HCT116 (cell line): ENCODE data around the gene TAF1L. TPM values are rescaled to one million over a fixed set of nuclear protein-coding genes. Genes with fewer than 3 reads are reported as not detected.

Source experiments
- ATAC-seq: fragments of 200-7000 bp; cut with Tn5 transposase; 2 replicates; pipeline ENCODE4 v1.9.1; 2020; ENCODE audit warnings: mild to moderate bottlenecking, moderate library complexity
- BruUV-seq: library from RNA; stranded (reverse); fragments of 400-500 nt; replicated peaks from 2 replicates; lab custom pipeline; 2021; lab: Mats Ljungman, UMichigan
- CTCF ChIA-PET: fragments of 300-600 bp; sonication (Branson Sonifier 250); formaldehyde crosslinking; loops from one replicate; lab custom pipeline; 2021; ENCODE audit warnings: antibody characterized with exemption; lab: Charles Lee
- POLR2A ChIA-PET: fragments of 300-600, 350-600 bp; sonication (Branson Sonifier 250); formaldehyde crosslinking; loops from one replicate; lab custom pipeline; 2021; ENCODE audit warnings: antibody characterized with exemption; lab: Charles Lee
- RAD21 ChIA-PET, 2 experiments: fragments of 300-600 bp; sonication (Branson Sonifier 250); formaldehyde crosslinking; loops; one replicate each; lab custom pipeline; 2023; ENCODE audit warnings: low total read pairs in 2 of 2; ENCODE audit not compliant: uncharacterized antibody in 2 of 2, unreplicated experiment in 2 of 2, low non-redundant PET in 1 of 2; lab: Charles Lee
- DNase-seq: peaks from one replicate; pipeline ENCODE4 v3.0.0-alpha.2; 2010; ENCODE audit warnings: low read depth, low spot score
- H2AFZ ChIP-seq: fragments of 200-600 bp; shearing (Covaris generic), sonication (generic); 2 replicates; pipeline ENCODE4 v1.6.1; 2017; ENCODE audit warnings: low read depth, mixed run types, mixed read lengths, antibody characterized with exemption, low read length; ENCODE audit not compliant: poor library complexity, severe bottlenecking
- H3K27ac ChIP-seq: 2 replicates; pipeline ENCODE4 v1.5.1; 2012; ENCODE audit warnings: low read depth, low read length
- H3K27me3 ChIP-seq: fragments of 200-600 bp; sonication (generic); 2 replicates; pipeline ENCODE4 v1.6.1; 2016; ENCODE audit warnings: mixed run types, low read length, mixed read lengths; ENCODE audit not compliant: insufficient read depth
- H3K36me3 ChIP-seq, 2 experiments: fragments of 200-500 bp in 1 of 2; fragments of 200-600 bp in 1 of 2; sonication (Bioruptor generic) in 1 of 2; sonication (generic) in 1 of 2; 2 replicates each; pipeline versions ENCODE4 v1.5.1 to v1.6.1; 2014 to 2016; ENCODE audit warnings: low read length in 2 of 2, inconsistent platforms in 1 of 2, mixed read lengths in 1 of 2, mixed run types in 1 of 2; ENCODE audit not compliant: insufficient read depth in 2 of 2, control insufficient read depth in 1 of 2
- H3K4me1 ChIP-seq, 2 experiments: fragments of 200-600 bp in 1 of 2; sonication (generic) in 1 of 2; 2 replicates each; pipeline versions ENCODE4 v1.5.1 to v1.6.1; 2012 to 2017; ENCODE audit warnings: low read length in 2 of 2, inconsistent platforms in 1 of 2, mild to moderate bottlenecking in 1 of 2, mixed read lengths in 1 of 2, mixed run types in 1 of 2, moderate library complexity in 1 of 2; ENCODE audit not compliant: insufficient read depth in 2 of 2, control insufficient read depth in 1 of 2
- H3K4me2 ChIP-seq: fragments of 200-600 bp; sonication (generic); 2 replicates; pipeline ENCODE4 v1.6.1; 2017; ENCODE audit warnings: mixed run types, low read length, mixed read lengths
- H3K4me3 ChIP-seq, 2 experiments: fragments of 200-600 bp in 1 of 2; sonication (generic) in 1 of 2; replicated peaks in 1 of 2; 2 replicates each; pipeline ENCODE4 v1.5.1; 2011 to 2016; ENCODE audit warnings: low read length in 2 of 2, control low read depth in 1 of 2, low read depth in 1 of 2, mild to moderate bottlenecking in 1 of 2, mixed read lengths in 1 of 2, mixed run types in 1 of 2
- H3K79me2 ChIP-seq: fragments of 200-600 bp; sonication (generic); 2 replicates; pipeline ENCODE4 v1.6.1; 2017; ENCODE audit warnings: mild to moderate bottlenecking, mixed run types, low read length, moderate library complexity, mixed read lengths; ENCODE audit not compliant: insufficient read depth
- H3K9ac ChIP-seq: fragments of 200-600 bp; sonication (generic); 2 replicates; pipeline ENCODE4 v1.6.1; 2016; ENCODE audit warnings: low read length, mixed read lengths
- H3K9me2 ChIP-seq: fragments of 200-600 bp; sonication (generic), shearing (Covaris generic); 2 replicates; pipeline ENCODE4 v1.6.1; 2017; ENCODE audit warnings: mixed run types, mild to moderate bottlenecking, moderate library complexity; ENCODE audit not compliant: insufficient read depth
- H3K9me3 ChIP-seq, 2 experiments: fragments of 200-500 bp in 1 of 2; fragments of 200-600 bp in 1 of 2; sonication (Bioruptor generic) in 1 of 2; sonication (generic) in 1 of 2; 2 replicates each; pipeline ENCODE4 v1.6.1; 2014 to 2017; ENCODE audit warnings: low read length in 2 of 2, mixed read lengths in 2 of 2, inconsistent platforms in 1 of 2, low read depth in 1 of 2, mild to moderate bottlenecking in 1 of 2, mixed run types in 1 of 2, moderate library complexity in 1 of 2; ENCODE audit not compliant: control insufficient read depth in 1 of 2, insufficient read depth in 1 of 2
- H4K20me1 ChIP-seq: fragments of 200-600 bp; sonication (generic), shearing (Covaris generic); 2 replicates; pipeline ENCODE4 v1.6.1; 2017; ENCODE audit warnings: mixed run types, mild to moderate bottlenecking, moderate library complexity; ENCODE audit not compliant: insufficient read depth
- CTCF ChIP-seq, 3 experiments: fragments of 200-600 bp in 1 of 3; sonication (generic) in 1 of 3; IDR thresholded peaks in 2 of 3; conservative IDR thresholded peaks in 1 of 3; 2 replicates each; pipeline ENCODE4 v1.5.1; 2012 to 2017; ENCODE audit warnings: low read depth in 2 of 3, low read length in 2 of 3, antibody characterized with exemption in 1 of 3, borderline replicate concordance in 1 of 3, control low read depth in 1 of 3, mild to moderate bottlenecking in 1 of 3, mixed read lengths in 1 of 3, mixed run types in 1 of 3, moderate library complexity in 1 of 3; ENCODE audit not compliant: insufficient read depth in 1 of 3
- EZH2 ChIP-seq: fragments of 200-600 bp; sonication (generic); IDR thresholded peaks from 2 replicates; pipeline ENCODE4 v1.6.1; 2017; ENCODE audit warnings: antibody characterized with exemption, mixed run types
- FOSL1 ChIP-seq: IDR thresholded peaks from 2 replicates; pipeline ENCODE4 v1.6.1; 2012; ENCODE audit warnings: low read depth
- SP1 ChIP-seq: IDR thresholded peaks from 2 replicates; pipeline ENCODE4 v1.6.1; 2012; ENCODE audit warnings: low read depth
- SRF ChIP-seq: IDR thresholded peaks from 2 replicates; pipeline ENCODE4 v1.6.1; 2012; ENCODE audit warnings: low read depth
- TCF7L2 ChIP-seq: IDR thresholded peaks from 2 replicates; pipeline ENCODE4 v1.7.0; 2011; ENCODE audit warnings: borderline replicate concordance, inconsistent platforms; ENCODE audit not compliant: insufficient read depth, insufficient read length; ENCODE audit errors: extremely low read depth
- intact Hi-C: fragments of 100-400 bp; cut with micrococcal nuclease; formaldehyde crosslinking; loops from 2 replicates; pipeline ENCODE4 v1.10.0; 2022
- total RNA-seq: library from RNA; stranded (reverse); gene quantifications from one replicate; pipeline ENCODE4 v1.2.1, GENCODE V29; 2021; ENCODE audit not compliant: unreplicated experiment

Gene TAF1L
- total RNA-seq, 1 experiment from 2014 or later, result not detected

GRCh38 chr9:32589083-32589723 lies 46.3 kb downstream of the TAF1L start (continued):
- TF ChIP-seq EZH2 (no peak), FOSL1 (no peak), SP1 (no peak), SRF (no peak)

DNA sequence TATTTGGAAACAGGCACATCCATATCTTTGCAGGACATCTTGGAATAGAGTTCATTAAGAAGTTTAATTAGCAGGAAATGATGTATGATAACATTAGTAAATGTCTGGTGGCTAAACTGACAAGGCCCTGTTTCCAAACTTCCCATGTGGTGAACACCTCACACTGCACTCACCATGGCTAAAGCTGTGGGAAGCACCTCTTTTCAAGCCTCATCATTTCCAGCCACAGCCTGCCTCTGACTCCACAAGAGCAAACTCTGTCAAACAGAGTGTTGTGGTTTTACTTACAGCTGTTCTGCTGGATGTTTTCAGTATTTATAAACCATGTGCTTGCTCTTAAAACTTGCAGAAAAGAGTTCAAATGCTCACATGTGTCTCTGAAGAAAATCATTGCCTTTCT lies 47.6 kb downstream of the TAF1L start:
- no peak overlapping the region for H3K4me3 ChIP-seq
- ATAC-seq, result peak; percentile 42; the same call in 1 of the 2 replicates
- no peak overlapping the region for H2AFZ ChIP-seq
- BruUV-seq, result no TSS peak
- H3K4me1 ChIP-seq, result no peaks in the 10 kb centered on the region
- H3K36me3 ChIP-seq, result no peaks in the 10 kb centered on the region
- POLR2A ChIA-PET, result no interaction called here
- H3K9me2 ChIP-seq, result no peaks in the 10 kb centered on the region
- H3K27me3 ChIP-seq, result no peaks in the 10 kb centered on the region
- H3K9me3 ChIP-seq, result no peaks in the 10 kb centered on the region
- H4K20me1 ChIP-seq, result no peaks in the 10 kb centered on the region
- RAD21 ChIA-PET, result no interaction called here
- H3K79me2 ChIP-seq, result no peaks in the 10 kb centered on the region
- no peak for TF ChIP-seq EZH2
- no peak for TF ChIP-seq SP1
- no peak for TF ChIP-seq TCF7L2
- no peak for TF ChIP-seq CTCF (IDR thresholded peaks at IDR 0.05 in 2 of 3, conservative IDR thresholded peaks at IDR 0.05 in 1 of 3; ENCODE audit: borderline replicate concordance in 1 of 3, insufficient read depth in 1 of 3, low read depth in 2 of 3, low read length in 2 of 3)
- H3K27ac ChIP-seq, result no peak overlapping the region
- H3K4me2 ChIP-seq, result no peak overlapping the region
- CTCF ChIA-PET, result interaction anchor here (1.2 to 4.7 kb wide), 8 partner anchors 8 to 380 kb away, joined by 3 to 66 read pairs (median 8); no protein-coding TSS in a partner anchor
- H3K9ac ChIP-seq, result no peak overlapping the region
- no peak for DNase-seq
- intact Hi-C loops, result loop anchor here (2.0 to 10.0 kb wide), 3 partner anchors 237 to 637 kb away; no protein-coding TSS in a partner anchor
